NT2/D1 (cell line): ENCODE measurements around the gene FAM199X.

Experiments
- SUZ12 ChIP-seq: IDR thresholded peaks from 2 replicates; pipeline ENCODE4 v1.6.1; 2011; ENCODE audit not compliant: insufficient read length, insufficient read depth; ENCODE audit errors: extremely low read depth
- YY1 ChIP-seq: IDR thresholded peaks from 2 replicates; pipeline ENCODE4 v1.6.1; 2011; ENCODE audit not compliant: insufficient read length, insufficient read depth

DNA sequence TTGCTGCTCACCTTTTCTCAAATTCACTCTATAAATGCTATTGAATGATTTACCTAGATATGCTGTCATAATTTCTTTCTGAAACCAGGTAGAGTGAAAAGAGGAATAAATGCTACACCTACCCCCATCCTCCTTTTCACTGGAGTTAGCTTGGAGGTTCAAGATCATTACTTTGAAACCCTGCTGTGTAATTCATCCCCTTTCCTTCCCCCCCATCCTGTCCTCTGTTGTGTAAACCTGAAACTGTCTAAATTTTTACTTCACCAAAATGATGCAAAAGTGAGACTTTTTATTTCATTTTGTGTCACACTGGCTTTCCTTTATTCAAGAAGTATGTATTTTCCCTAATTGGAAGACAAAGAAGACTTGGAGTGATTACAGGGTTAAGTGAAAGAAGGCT is 48.5 kb upstream of the FAM199X start:
- no peak for TF ChIP-seq SUZ12
- TF ChIP-seq YY1 = no peak
